GM21381 (cell line): ENCODE results near the gene LRRTM4.
"Not testable (repeated sequence)": the region's sequence is repeated elsewhere in the genome, so short reads cannot be mapped to it uniquely, and the experiment has no call there.

Source experiments
- ATAC-seq: cut with Tn5 transposase; IDR thresholded peaks from one replicate; pipeline ENCODE4 v1.9.1; 2021; ENCODE audit warnings: mild to moderate bottlenecking, moderate library complexity; ENCODE audit not compliant: unreplicated experiment

LRRTM4 gene

GRCh38 chr2:77095525-77095924 is 426.7 kb downstream of the LRRTM4 start:
- not testable (repeated sequence) for ATAC-seq

GRCh38 chr2:77095096-77095495 is 427.1 kb downstream of the LRRTM4 start:
- ATAC-seq, result no peak

- not testable (repeated sequence) for ATAC-seq
Observed at GRCh38 chr2:77088424-77088823, 433.8 kb downstream of the LRRTM4 start.

- ATAC-seq, result no peak
Observed at GRCh38 chr2:77087987-77088414, 434.2 kb downstream of the LRRTM4 start.

- ATAC-seq, result no peak
Observed at GRCh38 chr2:77086478-77086877, 435.7 kb downstream of the LRRTM4 start.

- no peak for ATAC-seq
Observed at GRCh38 chr2:77086051-77086450, 436.1 kb downstream of the LRRTM4 start.

- ATAC-seq, result no peak
Observed at GRCh38 chr2:77085561-77085960, 436.6 kb downstream of the LRRTM4 start.

- no peak for ATAC-seq
Observed at GRCh38 chr2:77081597-77081996, 440.6 kb downstream of the LRRTM4 start.

GRCh38 chr2:77064324-77064723 is 457.9 kb downstream of the LRRTM4 start:
- no peak for ATAC-seq

- ATAC-seq, result no peak
Observed at GRCh38 chr2:77054938-77055337, 467.2 kb downstream of the LRRTM4 start.

- no peak for ATAC-seq
Observed at GRCh38 chr2:77046339-77046738, 475.8 kb downstream of the LRRTM4 start.

GRCh38 chr2:77045456-77045855 is 476.7 kb downstream of the LRRTM4 start:
- ATAC-seq, result not testable (repeated sequence)

- no peak for ATAC-seq
Observed at GRCh38 chr2:77034445-77034844, 487.7 kb downstream of the LRRTM4 start.

- ATAC-seq, result not testable (repeated sequence)
Observed at GRCh38 chr2:77029237-77029636, 492.9 kb downstream of the LRRTM4 start.

GRCh38 chr2:77028032-77028600 is 494.1 kb downstream of the LRRTM4 start:
- ATAC-seq, result no peak

- no peak for ATAC-seq
Observed at GRCh38 chr2:77025714-77026113, 496.5 kb downstream of the LRRTM4 start.

- no peak for ATAC-seq
Observed at GRCh38 chr2:77021161-77021560, 501.0 kb downstream of the LRRTM4 start.

- no peak for ATAC-seq
Observed at GRCh38 chr2:77018219-77018618, 504.0 kb downstream of the LRRTM4 start.

- no peak for ATAC-seq
Observed at GRCh38 chr2:77017355-77017745, 504.8 kb downstream of the LRRTM4 start.

GRCh38 chr2:77016443-77017354 is 505.5 kb downstream of the LRRTM4 start:
- no peak for ATAC-seq

- ATAC-seq, result no peak
Observed at GRCh38 chr2:77013953-77014352, 508.2 kb downstream of the LRRTM4 start.

GRCh38 chr2:77013457-77013856 is 508.7 kb downstream of the LRRTM4 start:
- no peak for ATAC-seq
